Measurements from ENCODE around the gene USP32. TPM values are rescaled to one million over a fixed set of nuclear protein-coding genes. Genes with fewer than 3 reads are reported as not detected.

USP32 gene
- total and polyA plus RNA-seq, 4 donors = 11.6 to 103 (median 42.9) TPM

DNA sequence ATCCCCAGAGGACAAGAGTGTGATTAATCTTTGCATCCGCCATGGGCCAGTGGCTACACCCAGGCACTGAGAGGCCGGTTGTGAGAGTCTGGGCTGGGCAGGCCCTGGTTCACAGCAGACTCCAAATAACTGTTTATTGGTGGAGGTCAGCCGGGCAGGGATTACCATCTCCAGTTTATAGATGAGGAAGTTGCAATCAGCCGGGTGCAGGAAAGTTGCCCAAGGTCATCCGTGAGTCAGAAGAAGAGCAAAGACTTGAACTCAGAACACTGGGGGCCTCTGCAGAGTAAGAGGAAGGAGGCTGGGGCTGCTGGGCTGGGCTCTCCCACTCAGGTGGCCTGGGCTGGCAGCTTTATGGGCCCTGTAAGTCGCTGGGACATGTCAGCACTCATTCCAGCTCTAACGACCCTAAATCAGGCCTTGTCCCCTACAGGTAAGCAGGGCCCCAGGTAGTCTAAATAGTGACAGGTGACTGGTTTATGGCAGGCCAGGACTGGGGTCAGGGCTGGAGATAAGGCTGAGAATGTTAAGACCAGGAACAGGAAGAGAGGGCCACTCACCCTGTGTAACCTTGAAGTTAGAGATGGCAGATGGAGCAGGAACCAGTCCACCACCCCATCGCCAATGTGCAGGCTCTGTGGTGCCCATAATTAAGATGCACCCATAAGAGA is 244.2 kb downstream of the USP32 start:
- no peak for DNase-seq (ENCODE audit: low spot score)
- 76% methylated on average over 8 of the region's 8 CpGs for WGBS
- TF ChIP-seq, protein P1, sequence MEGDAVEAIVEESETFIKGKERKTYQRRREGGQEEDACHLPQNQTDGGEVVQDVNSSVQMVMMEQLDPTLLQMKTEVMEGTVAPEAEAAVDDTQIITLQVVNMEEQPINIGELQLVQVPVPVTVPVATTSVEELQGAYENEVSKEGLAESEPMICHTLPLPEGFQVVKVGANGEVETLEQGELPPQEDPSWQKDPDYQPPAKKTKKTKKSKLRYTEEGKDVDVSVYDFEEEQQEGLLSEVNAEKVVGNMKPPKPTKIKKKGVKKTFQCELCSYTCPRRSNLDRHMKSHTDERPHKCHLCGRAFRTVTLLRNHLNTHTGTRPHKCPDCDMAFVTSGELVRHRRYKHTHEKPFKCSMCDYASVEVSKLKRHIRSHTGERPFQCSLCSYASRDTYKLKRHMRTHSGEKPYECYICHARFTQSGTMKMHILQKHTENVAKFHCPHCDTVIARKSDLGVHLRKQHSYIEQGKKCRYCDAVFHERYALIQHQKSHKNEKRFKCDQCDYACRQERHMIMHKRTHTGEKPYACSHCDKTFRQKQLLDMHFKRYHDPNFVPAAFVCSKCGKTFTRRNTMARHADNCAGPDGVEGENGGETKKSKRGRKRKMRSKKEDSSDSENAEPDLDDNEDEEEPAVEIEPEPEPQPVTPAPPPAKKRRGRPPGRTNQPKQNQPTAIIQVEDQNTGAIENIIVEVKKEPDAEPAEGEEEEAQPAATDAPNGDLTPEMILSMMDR (IDR thresholded peaks at IDR 0.05; ENCODE audit: low read depth, low read length, missing input control) = no peak
- TF ChIP-seq TAF1 (conservative IDR thresholded peaks at IDR 0.05) = no peak
- TF ChIP-seq YY1 (IDR thresholded peaks at IDR 0.05) = no peak
- TF ChIP-seq ATF3 (IDR thresholded peaks at IDR 0.05) = no peak
- TF ChIP-seq HNF4A (conservative IDR thresholded peaks at IDR 0.05) = no peak
- TF ChIP-seq RXRA (IDR thresholded peaks at IDR 0.05) = no peak
- TF ChIP-seq FOXA2 (IDR thresholded peaks at IDR 0.05) = no peak
- no peak for TF ChIP-seq SP1 (IDR thresholded peaks at IDR 0.05)
- no peak for TF ChIP-seq HNF4G (IDR thresholded peaks at IDR 0.05)
- no peak for TF ChIP-seq EGR1 (IDR thresholded peaks at IDR 0.05; ENCODE audit: low read depth in 2 of 2)
- TF ChIP-seq NR2F2 (IDR thresholded peaks at IDR 0.05) = no peak
- TF ChIP-seq FOXA1 (IDR thresholded peaks at IDR 0.05) = no peak
- no peak for TF ChIP-seq REST (IDR thresholded peaks at IDR 0.05)
- TF ChIP-seq RAD21 (IDR thresholded peaks at IDR 0.05) = no peak
- TF ChIP-seq JUND (IDR thresholded peaks at IDR 0.05) = no peak
- TF ChIP-seq MAX (IDR thresholded peaks at IDR 0.05) = no peak
- no peak for TF ChIP-seq ZBTB33 (IDR thresholded peaks at IDR 0.05)
- no peak for TF ChIP-seq GABPA (IDR thresholded peaks at IDR 0.05 in 1 of 2, conservative IDR thresholded peaks at IDR 0.05 in 1 of 2)
- Histone ChIP-seq H3K9ac (ENCODE audit: low read depth in 1 of 2, low read length in 2 of 2) (no peak overlapping the region), H3K9me3 (ENCODE audit: control insufficient read depth in 4 of 4, low read length in 3 of 4) (no peaks in the 10 kb centered on the region), H3K4me1 (ENCODE audit: control insufficient read depth in 4 of 4, insufficient read depth in 4 of 4, low read length in 3 of 4) (peaks cover 1 to 17% (median 8%) of the 10 kb centered on the region in 4 donors), H3K4me3 (ENCODE audit: low read depth in 1 of 3, low read length in 3 of 3) (no peak overlapping the region), H3K27ac (ENCODE audit: low read depth in 1 of 2, low read length in 2 of 2) (peak overlapping the region in 1 of 2 donors; percentile 25), H3K36me3 (ENCODE audit: control insufficient read depth in 4 of 4, insufficient read depth in 3 of 4, low read depth in 1 of 4, low read length in 3 of 4) (no peaks in the 10 kb centered on the region), H3K27me3 (ENCODE audit: control insufficient read depth in 4 of 4, insufficient read depth in 4 of 4, low read length in 3 of 4) (peaks cover 0 to 20% (median 5%) of the 10 kb centered on the region in 4 donors)
